GM12878 (cell line): ENCODE data around the gene MAP4K2. TPM values are rescaled to one million over a fixed set of nuclear protein-coding genes. Genes with fewer than 3 reads are reported as not detected.
A peak's percentile ranks its signal among the peaks of the same experiment; 100 is the strongest.

Experiments
- ETV6 ChIP-seq, 2 experiments: fragments of 450-650 bp in 1 of 2; IDR thresholded peaks in 1 of 2; conservative IDR thresholded peaks in 1 of 2; 2 replicates each; pipeline ENCODE4 v1.6.1; 2014; ENCODE audit warnings: antibody characterized with exemption in 1 of 2, borderline replicate concordance in 1 of 2, low read depth in 1 of 2, mild to moderate bottlenecking in 1 of 2, moderate library complexity in 1 of 2
- GABPA ChIP-seq: IDR thresholded peaks from 2 replicates; pipeline ENCODE4 v1.6.1; 2014; ENCODE audit warnings: antibody characterized with exemption, low read depth, mild to moderate bottlenecking, inconsistent platforms
- GATAD2B ChIP-seq: fragments of 450-650 bp; conservative IDR thresholded peaks from 2 replicates; pipeline ENCODE4 v1.6.1; 2017; ENCODE audit warnings: low read depth, mild to moderate bottlenecking, moderate library complexity
- IKZF2 ChIP-seq, 2 experiments: fragments of 450-650 bp; IDR thresholded peaks; 2 replicates each; pipeline ENCODE4 v1.6.1; 2017; ENCODE audit warnings: mild to moderate bottlenecking in 2 of 2, moderate library complexity in 2 of 2
- JUNB ChIP-seq: IDR thresholded peaks from 2 replicates; pipeline ENCODE4 v1.6.1; 2016; ENCODE audit warnings: antibody characterized with exemption, mild to moderate bottlenecking
- REST ChIP-seq: IDR thresholded peaks from 2 replicates; pipeline ENCODE4 v1.6.1; 2012; ENCODE audit warnings: mild to moderate bottlenecking, low read depth, low read length
- SMC3 ChIP-seq: IDR thresholded peaks from 2 replicates; pipeline ENCODE4 v1.6.1; 2011; ENCODE audit warnings: low read length, improper control_type of control experiment, borderline replicate concordance
- STAT1 ChIP-seq: fragments of 450-650 bp; conservative IDR thresholded peaks from 2 replicates; pipeline ENCODE4 v1.6.1; 2014; ENCODE audit warnings: antibody characterized with exemption, mild to moderate bottlenecking
- ZNF24 ChIP-seq: fragments of 450-650 bp; IDR thresholded peaks from 2 replicates; pipeline ENCODE4 v1.6.1; 2017; ENCODE audit warnings: antibody characterized with exemption, mild to moderate bottlenecking
- polyA plus RNA-seq, 11 experiments: library from polyadenylated mRNA; depleted of rRNA in 4 of 11; unstranded in 6 of 11; stranded (reverse) in 5 of 11; fragments of >200 nt; fragmentation: Nextera tagmentation in 4 of 11; fragmentation: Illumina TruSeq in 1 of 11; extraction: Ambion mirVana in 4 of 11; extraction: Trizol in 1 of 11; gene quantifications; 1 replicate in 1 of 11; 2 replicates in 10 of 11; pipeline versions ENCODE4 v1.2.1 to v1.2.3, GENCODE V29; 2011 to 2016; ENCODE audit warnings: inconsistent platforms in 2 of 11, missing spikeins in 2 of 11, low read depth in 1 of 11
- total RNA-seq, 4 experiments: library from RNA; depleted of rRNA in 3 of 4; stranded (reverse); fragments of >200 nt in 3 of 4; fragmentation: Illumina TruSeq in 1 of 4; extraction: Trizol in 1 of 4; gene quantifications; 2 replicates each; pipeline versions ENCODE4 v1.2.1 to v1.2.3, GENCODE V29; 2013 to 2021
- TF ChIP-seq, protein P1 (sequence below), 3 experiments: IDR thresholded peaks in 2 of 3; conservative IDR thresholded peaks in 1 of 3; 2 replicates each; pipeline ENCODE4 v1.5.1; 2011; ENCODE audit warnings: low read depth in 3 of 3, low read length in 3 of 3, mild to moderate bottlenecking in 3 of 3, control low read depth in 2 of 3, moderate library complexity in 2 of 3, inconsistent platforms in 1 of 3, mixed read lengths in 1 of 3; ENCODE audit not compliant: control insufficient read depth in 2 of 3, insufficient read depth in 1 of 3; ENCODE audit errors: extremely low read depth in 1 of 3
- TF ChIP-seq, protein P2 (sequence below): fragments of 450-650 bp; IDR thresholded peaks from 2 replicates; pipeline ENCODE4 v1.6.1; 2017; ENCODE audit warnings: mild to moderate bottlenecking, moderate library complexity
- TF ChIP-seq, protein P3 (sequence below): IDR thresholded peaks from 2 replicates; pipeline ENCODE4 v1.6.1; 2011; ENCODE audit warnings: low read depth, mild to moderate bottlenecking, low read length, moderate library complexity, borderline replicate concordance; ENCODE audit errors: extremely low read depth
- TF ChIP-seq, protein P4 (sequence below): IDR thresholded peaks from 2 replicates; pipeline ENCODE4 v1.6.1; 2011; ENCODE audit warnings: mild to moderate bottlenecking, low read depth, low read length, moderate library complexity; ENCODE audit not compliant: insufficient replicate concordance
- TF ChIP-seq, protein P5 (sequence below): fragments of 450-650 bp; IDR thresholded peaks from 2 replicates; pipeline ENCODE4 v1.6.1; 2016; ENCODE audit warnings: mild to moderate bottlenecking

The MAP4K2 gene
- total and polyA plus RNA-seq, 10 of the 15 experiments (the other 5 are each of a cell fraction or from before 2014, with no cell fraction given), result 0.98 to 78.1 (median 48.9) TPM

DNA sequence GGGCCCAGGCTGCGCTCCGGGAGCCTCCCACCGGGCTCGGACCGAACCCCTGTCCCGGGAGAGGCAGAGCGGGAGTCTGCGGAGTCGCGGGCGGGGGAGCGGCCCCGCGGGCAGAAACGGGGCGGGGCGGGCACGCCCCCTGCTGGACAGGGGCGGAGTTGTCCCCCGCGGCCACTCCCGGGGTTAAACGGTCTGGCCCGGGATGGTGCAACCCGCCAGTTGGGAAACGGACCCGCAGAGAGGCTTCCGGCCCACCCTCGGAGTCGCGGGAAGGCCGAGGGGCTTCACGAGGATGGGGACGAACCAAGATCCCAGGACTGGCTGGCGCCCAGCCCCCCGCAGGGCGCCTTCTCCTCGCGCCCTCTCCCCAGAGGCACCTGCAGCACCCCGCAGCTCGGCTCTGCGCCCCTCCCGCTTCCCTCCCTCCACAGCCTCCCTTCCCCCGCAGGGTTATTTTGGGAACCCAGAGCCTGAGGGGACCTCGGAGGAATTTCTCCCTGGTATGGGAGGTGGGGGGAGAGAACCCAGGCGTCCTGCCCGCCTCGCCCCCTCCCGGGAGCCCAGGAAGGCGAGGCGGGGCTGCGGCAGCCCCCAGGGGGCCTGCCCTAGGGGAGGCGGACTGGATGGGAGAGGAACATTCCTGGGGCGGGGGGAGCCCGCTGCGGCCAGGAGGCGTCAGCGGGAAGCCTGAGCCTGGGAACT is 60.0 kb downstream of the MAP4K2 start (continued):
- TF ChIP-seq, protein P1, sequence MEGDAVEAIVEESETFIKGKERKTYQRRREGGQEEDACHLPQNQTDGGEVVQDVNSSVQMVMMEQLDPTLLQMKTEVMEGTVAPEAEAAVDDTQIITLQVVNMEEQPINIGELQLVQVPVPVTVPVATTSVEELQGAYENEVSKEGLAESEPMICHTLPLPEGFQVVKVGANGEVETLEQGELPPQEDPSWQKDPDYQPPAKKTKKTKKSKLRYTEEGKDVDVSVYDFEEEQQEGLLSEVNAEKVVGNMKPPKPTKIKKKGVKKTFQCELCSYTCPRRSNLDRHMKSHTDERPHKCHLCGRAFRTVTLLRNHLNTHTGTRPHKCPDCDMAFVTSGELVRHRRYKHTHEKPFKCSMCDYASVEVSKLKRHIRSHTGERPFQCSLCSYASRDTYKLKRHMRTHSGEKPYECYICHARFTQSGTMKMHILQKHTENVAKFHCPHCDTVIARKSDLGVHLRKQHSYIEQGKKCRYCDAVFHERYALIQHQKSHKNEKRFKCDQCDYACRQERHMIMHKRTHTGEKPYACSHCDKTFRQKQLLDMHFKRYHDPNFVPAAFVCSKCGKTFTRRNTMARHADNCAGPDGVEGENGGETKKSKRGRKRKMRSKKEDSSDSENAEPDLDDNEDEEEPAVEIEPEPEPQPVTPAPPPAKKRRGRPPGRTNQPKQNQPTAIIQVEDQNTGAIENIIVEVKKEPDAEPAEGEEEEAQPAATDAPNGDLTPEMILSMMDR (IDR thresholded peaks at IDR 0.05 in 2 of 3, conservative IDR thresholded peaks at IDR 0.05 in 1 of 3; ENCODE audit: control insufficient read depth in 2 of 3, extremely low read depth in 1 of 3, insufficient read depth in 1 of 3, low read depth in 3 of 3, low read length in 3 of 3), result peak; percentile 69 to 93 (median 81)
- TF ChIP-seq, protein P2, sequence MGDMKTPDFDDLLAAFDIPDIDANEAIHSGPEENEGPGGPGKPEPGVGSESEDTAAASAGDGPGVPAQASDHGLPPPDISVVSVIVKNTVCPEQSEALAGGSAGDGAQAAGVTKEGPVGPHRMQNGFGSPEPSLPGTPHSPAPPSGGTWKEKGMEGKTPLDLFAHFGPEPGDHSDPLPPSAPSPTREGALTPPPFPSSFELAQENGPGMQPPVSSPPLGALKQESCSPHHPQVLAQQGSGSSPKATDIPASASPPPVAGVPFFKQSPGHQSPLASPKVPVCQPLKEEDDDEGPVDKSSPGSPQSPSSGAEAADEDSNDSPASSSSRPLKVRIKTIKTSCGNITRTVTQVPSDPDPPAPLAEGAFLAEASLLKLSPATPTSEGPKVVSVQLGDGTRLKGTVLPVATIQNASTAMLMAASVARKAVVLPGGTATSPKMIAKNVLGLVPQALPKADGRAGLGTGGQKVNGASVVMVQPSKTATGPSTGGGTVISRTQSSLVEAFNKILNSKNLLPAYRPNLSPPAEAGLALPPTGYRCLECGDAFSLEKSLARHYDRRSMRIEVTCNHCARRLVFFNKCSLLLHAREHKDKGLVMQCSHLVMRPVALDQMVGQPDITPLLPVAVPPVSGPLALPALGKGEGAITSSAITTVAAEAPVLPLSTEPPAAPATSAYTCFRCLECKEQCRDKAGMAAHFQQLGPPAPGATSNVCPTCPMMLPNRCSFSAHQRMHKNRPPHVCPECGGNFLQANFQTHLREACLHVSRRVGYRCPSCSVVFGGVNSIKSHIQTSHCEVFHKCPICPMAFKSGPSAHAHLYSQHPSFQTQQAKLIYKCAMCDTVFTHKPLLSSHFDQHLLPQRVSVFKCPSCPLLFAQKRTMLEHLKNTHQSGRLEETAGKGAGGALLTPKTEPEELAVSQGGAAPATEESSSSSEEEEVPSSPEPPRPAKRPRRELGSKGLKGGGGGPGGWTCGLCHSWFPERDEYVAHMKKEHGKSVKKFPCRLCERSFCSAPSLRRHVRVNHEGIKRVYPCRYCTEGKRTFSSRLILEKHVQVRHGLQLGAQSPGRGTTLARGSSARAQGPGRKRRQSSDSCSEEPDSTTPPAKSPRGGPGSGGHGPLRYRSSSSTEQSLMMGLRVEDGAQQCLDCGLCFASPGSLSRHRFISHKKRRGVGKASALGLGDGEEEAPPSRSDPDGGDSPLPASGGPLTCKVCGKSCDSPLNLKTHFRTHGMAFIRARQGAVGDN, result no peak
- TF ChIP-seq REST (no peak), STAT1 (no peak), ZNF24 (no peak), JUNB (no peak), GABPA (no peak), GATAD2B (no peak; the same call in 1 of the 2 replicates), IKZF2 (IDR thresholded peaks at IDR 0.05) (no peak), SMC3 (peak; percentile 58), ETV6 (conservative IDR thresholded peaks at IDR 0.05 in 1 of 2, IDR thresholded peaks at IDR 0.05 in 1 of 2; ENCODE audit: borderline replicate concordance in 1 of 2, low read depth in 1 of 2) (no peak)
- TF ChIP-seq, protein P3, sequence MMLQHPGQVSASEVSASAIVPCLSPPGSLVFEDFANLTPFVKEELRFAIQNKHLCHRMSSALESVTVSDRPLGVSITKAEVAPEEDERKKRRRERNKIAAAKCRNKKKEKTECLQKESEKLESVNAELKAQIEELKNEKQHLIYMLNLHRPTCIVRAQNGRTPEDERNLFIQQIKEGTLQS, result no peak
- TF ChIP-seq, protein P4, sequence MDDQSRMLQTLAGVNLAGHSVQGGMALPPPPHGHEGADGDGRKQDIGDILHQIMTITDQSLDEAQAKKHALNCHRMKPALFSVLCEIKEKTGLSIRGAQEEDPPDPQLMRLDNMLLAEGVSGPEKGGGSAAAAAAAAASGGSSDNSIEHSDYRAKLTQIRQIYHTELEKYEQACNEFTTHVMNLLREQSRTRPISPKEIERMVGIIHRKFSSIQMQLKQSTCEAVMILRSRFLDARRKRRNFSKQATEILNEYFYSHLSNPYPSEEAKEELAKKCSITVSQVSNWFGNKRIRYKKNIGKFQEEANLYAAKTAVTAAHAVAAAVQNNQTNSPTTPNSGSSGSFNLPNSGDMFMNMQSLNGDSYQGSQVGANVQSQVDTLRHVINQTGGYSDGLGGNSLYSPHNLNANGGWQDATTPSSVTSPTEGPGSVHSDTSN, result no peak
- TF ChIP-seq, protein P5, sequence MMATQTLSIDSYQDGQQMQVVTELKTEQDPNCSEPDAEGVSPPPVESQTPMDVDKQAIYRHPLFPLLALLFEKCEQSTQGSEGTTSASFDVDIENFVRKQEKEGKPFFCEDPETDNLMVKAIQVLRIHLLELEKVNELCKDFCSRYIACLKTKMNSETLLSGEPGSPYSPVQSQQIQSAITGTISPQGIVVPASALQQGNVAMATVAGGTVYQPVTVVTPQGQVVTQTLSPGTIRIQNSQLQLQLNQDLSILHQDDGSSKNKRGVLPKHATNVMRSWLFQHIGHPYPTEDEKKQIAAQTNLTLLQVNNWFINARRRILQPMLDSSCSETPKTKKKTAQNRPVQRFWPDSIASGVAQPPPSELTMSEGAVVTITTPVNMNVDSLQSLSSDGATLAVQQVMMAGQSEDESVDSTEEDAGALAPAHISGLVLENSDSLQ, result no peak
